H1 (cell line): ENCODE data around the gene GNAT1.

Experiments
- CTCF ChIP-seq, 3 experiments: IDR thresholded peaks; 1 replicate in 2 of 3; 2 replicates in 1 of 3; pipeline versions ENCODE4 v1.5.1 to v1.6.1; 2011; ENCODE audit warnings: low read length in 3 of 3, mild to moderate bottlenecking in 3 of 3, inconsistent platforms in 2 of 3, low read depth in 1 of 3, moderate library complexity in 1 of 3; ENCODE audit not compliant: insufficient read depth in 1 of 3; ENCODE audit errors: control extremely low read depth in 1 of 3
- HDAC2 ChIP-seq, 2 experiments: fragments of 300-600 bp in 1 of 2; sonication (generic) in 1 of 2; IDR thresholded peaks; 2 replicates each; pipeline ENCODE4 v1.6.1; 2011 to 2012; ENCODE audit warnings: low read depth in 2 of 2, low read length in 2 of 2, mild to moderate bottlenecking in 2 of 2, moderate library complexity in 2 of 2, borderline replicate concordance in 1 of 2, inconsistent platforms in 1 of 2
- JUN ChIP-seq: IDR thresholded peaks from 2 replicates; pipeline ENCODE4 v1.6.1; 2011; ENCODE audit warnings: low read depth, mild to moderate bottlenecking, improper control_type of control experiment, low read length
- SUZ12 ChIP-seq: fragments of 200-600 bp; sonication (generic); IDR thresholded peaks from 2 replicates; pipeline ENCODE4 v1.6.1; 2012; ENCODE audit warnings: mild to moderate bottlenecking, inconsistent platforms, low read length, moderate library complexity, mixed read lengths
- TF ChIP-seq, protein P1 (sequence below): fragments of 300-600 bp; sonication (generic); IDR thresholded peaks from 2 replicates; pipeline ENCODE4 v1.7.1; 2012; ENCODE audit warnings: low read length, moderate library complexity, mild to moderate bottlenecking, inconsistent platforms; ENCODE audit not compliant: insufficient replicate concordance

DNA sequence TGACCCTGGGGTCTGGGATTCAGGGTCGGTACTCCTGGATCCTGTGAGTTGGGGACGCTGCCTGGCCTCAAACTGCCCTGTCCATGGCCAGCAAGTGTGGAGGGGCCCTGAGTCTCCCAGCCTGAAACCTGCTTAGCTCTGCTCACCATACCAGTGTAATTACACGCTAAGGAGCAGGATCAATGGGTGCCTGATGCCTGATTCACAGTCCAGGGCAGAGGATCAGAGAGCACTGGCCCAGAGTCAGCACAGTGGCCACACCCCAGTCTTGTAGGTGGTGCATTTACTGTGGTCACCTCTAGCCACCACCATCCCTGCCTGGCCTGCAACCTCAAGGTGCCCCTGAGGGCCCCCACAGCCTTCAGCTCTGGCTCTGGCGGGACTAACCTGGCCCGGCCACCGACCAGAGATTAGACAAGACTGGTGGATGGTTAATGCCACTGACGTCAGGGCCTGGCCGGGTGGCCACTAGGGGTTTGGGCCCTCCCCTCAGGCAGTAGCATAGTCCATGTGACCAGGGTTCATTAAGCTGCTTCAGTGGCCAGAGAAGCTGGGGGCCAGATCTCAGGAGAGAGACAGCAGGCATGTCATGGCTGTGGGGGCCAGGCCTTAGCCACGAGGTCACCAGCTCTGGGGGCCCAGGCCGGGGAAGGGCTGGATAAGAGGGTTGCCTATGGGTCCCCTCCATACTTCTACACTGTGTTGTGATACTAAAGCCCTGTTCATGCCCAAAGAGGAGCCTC, 10.3 kb downstream of the GNAT1 start:
- TF ChIP-seq CTCF (IDR thresholded peaks at IDR 0.05; ENCODE audit: control extremely low read depth in 1 of 3, insufficient read depth in 1 of 3, low read depth in 1 of 3, low read length in 3 of 3), result no peak
- TF ChIP-seq HDAC2 (IDR thresholded peaks at IDR 0.05; ENCODE audit: borderline replicate concordance in 1 of 2, low read depth in 2 of 2, low read length in 2 of 2), result no peak
- no peak for TF ChIP-seq JUN
- TF ChIP-seq, protein P1, sequence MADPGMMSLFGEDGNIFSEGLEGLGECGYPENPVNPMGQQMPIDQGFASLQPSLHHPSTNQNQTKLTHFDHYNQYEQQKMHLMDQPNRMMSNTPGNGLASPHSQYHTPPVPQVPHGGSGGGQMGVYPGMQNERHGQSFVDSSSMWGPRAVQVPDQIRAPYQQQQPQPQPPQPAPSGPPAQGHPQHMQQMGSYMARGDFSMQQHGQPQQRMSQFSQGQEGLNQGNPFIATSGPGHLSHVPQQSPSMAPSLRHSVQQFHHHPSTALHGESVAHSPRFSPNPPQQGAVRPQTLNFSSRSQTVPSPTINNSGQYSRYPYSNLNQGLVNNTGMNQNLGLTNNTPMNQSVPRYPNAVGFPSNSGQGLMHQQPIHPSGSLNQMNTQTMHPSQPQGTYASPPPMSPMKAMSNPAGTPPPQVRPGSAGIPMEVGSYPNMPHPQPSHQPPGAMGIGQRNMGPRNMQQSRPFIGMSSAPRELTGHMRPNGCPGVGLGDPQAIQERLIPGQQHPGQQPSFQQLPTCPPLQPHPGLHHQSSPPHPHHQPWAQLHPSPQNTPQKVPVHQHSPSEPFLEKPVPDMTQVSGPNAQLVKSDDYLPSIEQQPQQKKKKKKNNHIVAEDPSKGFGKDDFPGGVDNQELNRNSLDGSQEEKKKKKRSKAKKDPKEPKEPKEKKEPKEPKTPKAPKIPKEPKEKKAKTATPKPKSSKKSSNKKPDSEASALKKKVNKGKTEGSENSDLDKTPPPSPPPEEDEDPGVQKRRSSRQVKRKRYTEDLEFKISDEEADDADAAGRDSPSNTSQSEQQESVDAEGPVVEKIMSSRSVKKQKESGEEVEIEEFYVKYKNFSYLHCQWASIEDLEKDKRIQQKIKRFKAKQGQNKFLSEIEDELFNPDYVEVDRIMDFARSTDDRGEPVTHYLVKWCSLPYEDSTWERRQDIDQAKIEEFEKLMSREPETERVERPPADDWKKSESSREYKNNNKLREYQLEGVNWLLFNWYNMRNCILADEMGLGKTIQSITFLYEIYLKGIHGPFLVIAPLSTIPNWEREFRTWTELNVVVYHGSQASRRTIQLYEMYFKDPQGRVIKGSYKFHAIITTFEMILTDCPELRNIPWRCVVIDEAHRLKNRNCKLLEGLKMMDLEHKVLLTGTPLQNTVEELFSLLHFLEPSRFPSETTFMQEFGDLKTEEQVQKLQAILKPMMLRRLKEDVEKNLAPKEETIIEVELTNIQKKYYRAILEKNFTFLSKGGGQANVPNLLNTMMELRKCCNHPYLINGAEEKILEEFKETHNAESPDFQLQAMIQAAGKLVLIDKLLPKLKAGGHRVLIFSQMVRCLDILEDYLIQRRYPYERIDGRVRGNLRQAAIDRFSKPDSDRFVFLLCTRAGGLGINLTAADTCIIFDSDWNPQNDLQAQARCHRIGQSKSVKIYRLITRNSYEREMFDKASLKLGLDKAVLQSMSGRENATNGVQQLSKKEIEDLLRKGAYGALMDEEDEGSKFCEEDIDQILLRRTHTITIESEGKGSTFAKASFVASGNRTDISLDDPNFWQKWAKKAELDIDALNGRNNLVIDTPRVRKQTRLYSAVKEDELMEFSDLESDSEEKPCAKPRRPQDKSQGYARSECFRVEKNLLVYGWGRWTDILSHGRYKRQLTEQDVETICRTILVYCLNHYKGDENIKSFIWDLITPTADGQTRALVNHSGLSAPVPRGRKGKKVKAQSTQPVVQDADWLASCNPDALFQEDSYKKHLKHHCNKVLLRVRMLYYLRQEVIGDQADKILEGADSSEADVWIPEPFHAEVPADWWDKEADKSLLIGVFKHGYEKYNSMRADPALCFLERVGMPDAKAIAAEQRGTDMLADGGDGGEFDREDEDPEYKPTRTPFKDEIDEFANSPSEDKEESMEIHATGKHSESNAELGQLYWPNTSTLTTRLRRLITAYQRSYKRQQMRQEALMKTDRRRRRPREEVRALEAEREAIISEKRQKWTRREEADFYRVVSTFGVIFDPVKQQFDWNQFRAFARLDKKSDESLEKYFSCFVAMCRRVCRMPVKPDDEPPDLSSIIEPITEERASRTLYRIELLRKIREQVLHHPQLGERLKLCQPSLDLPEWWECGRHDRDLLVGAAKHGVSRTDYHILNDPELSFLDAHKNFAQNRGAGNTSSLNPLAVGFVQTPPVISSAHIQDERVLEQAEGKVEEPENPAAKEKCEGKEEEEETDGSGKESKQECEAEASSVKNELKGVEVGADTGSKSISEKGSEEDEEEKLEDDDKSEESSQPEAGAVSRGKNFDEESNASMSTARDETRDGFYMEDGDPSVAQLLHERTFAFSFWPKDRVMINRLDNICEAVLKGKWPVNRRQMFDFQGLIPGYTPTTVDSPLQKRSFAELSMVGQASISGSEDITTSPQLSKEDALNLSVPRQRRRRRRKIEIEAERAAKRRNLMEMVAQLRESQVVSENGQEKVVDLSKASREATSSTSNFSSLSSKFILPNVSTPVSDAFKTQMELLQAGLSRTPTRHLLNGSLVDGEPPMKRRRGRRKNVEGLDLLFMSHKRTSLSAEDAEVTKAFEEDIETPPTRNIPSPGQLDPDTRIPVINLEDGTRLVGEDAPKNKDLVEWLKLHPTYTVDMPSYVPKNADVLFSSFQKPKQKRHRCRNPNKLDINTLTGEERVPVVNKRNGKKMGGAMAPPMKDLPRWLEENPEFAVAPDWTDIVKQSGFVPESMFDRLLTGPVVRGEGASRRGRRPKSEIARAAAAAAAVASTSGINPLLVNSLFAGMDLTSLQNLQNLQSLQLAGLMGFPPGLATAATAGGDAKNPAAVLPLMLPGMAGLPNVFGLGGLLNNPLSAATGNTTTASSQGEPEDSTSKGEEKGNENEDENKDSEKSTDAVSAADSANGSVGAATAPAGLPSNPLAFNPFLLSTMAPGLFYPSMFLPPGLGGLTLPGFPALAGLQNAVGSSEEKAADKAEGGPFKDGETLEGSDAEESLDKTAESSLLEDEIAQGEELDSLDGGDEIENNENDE, result no peak
- TF ChIP-seq SUZ12, result no peak
